ENCODE data around the gene IL23R. TPM values are rescaled to one million over a fixed set of nuclear protein-coding genes. Genes with fewer than 3 reads are reported as not detected.
"Not testable (repeated sequence)": the region's sequence is repeated elsewhere in the genome, so short reads cannot be mapped to it uniquely, and the experiment has no call there.

Gene IL23R
- total RNA-seq, 4 donors from 2014 or later: under 0.01 to 0.22 TPM; not detected in 2

DNA sequence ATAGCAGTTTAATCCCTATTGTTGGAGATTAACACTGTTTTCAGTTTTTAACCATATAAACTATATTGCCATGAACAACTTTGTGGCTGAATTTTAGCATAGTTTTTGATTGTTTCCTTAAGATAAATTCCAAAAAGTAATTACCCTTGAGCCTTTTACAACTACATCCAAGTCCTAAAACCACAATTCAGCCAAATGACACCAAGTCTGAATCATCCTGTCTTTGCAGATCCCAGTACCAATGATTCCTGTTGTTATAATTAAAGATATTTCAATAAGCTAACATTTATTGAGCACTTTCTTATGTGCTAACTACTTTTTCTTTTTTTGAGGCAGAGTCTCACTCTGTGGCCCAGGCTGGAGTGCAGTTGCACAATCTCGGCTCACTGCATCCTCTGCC, 35.6 kb downstream of the IL23R start:
- intact Hi-C loops (cut with DNase I): no loop called here
- no peaks in the 10 kb centered on the region for H3K9me3 ChIP-seq
- H3K36me3 ChIP-seq: no peaks in the 10 kb centered on the region
- no peak for DNase-seq
- no peak for TF ChIP-seq POLR2A (IDR thresholded peaks at IDR 0.05)
- TF ChIP-seq, protein P1, sequence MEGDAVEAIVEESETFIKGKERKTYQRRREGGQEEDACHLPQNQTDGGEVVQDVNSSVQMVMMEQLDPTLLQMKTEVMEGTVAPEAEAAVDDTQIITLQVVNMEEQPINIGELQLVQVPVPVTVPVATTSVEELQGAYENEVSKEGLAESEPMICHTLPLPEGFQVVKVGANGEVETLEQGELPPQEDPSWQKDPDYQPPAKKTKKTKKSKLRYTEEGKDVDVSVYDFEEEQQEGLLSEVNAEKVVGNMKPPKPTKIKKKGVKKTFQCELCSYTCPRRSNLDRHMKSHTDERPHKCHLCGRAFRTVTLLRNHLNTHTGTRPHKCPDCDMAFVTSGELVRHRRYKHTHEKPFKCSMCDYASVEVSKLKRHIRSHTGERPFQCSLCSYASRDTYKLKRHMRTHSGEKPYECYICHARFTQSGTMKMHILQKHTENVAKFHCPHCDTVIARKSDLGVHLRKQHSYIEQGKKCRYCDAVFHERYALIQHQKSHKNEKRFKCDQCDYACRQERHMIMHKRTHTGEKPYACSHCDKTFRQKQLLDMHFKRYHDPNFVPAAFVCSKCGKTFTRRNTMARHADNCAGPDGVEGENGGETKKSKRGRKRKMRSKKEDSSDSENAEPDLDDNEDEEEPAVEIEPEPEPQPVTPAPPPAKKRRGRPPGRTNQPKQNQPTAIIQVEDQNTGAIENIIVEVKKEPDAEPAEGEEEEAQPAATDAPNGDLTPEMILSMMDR (IDR thresholded peaks at IDR 0.05): no peak
- no peak overlapping the region for H3K27ac ChIP-seq
- no peak overlapping the region for H3K4me3 ChIP-seq
- H3K4me1 ChIP-seq: no peaks in the 10 kb centered on the region
- 70 to 82% methylated on average over 1 of the region's 1 CpG for whole genome bisulfite sequencing, 2 donors
- no peaks in the 10 kb centered on the region for H3K27me3 ChIP-seq

DNA sequence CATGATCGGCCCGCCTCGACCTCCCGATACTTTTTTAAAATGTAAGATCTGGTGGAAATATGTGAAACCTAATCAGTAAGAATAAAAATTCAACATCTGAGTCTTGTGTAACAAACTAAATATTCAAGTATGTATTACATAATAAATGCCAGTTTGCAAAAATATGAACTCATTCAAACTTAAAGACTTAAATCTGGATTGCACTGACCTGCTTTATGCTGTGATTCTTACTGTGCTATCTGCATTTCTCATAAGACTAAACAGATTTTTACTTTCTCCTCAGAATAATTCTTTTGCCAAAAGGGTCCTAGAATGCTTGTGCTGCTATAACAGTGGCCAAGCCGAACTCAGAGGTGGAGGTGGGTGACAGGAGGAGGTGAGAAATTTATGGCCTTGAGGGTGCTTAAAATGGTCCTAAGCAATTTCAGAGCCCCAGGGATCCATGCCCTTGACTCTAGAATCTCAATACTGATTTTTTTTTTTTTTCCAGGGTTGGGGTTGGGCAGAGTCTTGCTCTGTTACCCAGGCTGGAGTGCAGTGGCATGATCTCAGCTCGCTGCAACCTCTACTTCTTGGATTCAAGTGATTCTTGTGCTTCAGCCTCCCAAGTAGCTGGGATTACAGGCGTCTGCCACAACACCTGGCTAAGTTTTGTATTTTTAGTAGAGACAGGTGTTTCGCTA, 38.2 kb downstream of the IL23R start:
- 67 to 70% methylated on average over 7 to 8 of the region's 8 CpGs for WGBS, 2 donors

DNA sequence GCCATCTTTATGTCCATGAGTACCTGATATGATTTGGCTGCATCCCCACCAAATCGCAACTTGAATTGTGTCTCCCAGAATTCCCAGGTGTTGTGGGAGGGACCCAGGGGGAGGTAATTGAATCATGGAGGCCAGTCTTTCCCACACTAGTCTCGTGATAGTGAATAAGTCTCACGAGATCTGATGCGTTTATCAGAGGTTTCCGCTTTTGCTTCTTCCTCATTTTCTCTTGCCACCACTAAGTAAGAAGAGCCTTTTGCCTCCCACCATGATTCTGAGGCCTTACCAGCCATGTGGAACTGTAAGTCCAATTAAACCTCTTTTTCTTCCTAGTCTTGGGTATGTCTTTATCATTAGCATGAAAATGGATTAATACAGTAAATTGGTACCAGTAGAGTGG, 41.1 kb downstream of the IL23R start:
- 84 to 97% methylated on average over 3 to 5 of the region's 5 CpGs for WGBS, 2 donors
- H3K27me3 ChIP-seq; H3K36me3 ChIP-seq; intact Hi-C loops (cut with DNase I); H3K4me3 ChIP-seq; H3K4me1 ChIP-seq; H3K9me3 ChIP-seq; H3K27ac ChIP-seq; DNase-seq: not testable (repeated sequence)

More for the DNA sequence above, 38.2 kb downstream of the IL23R start:
- H3K9me3 ChIP-seq: no peaks in the 10 kb centered on the region
- H3K4me3 ChIP-seq: no peak overlapping the region
- H3K27me3 ChIP-seq: no peaks in the 10 kb centered on the region
- H3K4me1 ChIP-seq: no peaks in the 10 kb centered on the region
- DNase-seq: no peak
- H3K27ac ChIP-seq: no peak overlapping the region
- H3K36me3 ChIP-seq: no peaks in the 10 kb centered on the region
- intact Hi-C loops (cut with DNase I): no loop called here
- TF ChIP-seq POLR2A (IDR thresholded peaks at IDR 0.05): no peak
- TF ChIP-seq, protein P1 (IDR thresholded peaks at IDR 0.05): no peak

DNA sequence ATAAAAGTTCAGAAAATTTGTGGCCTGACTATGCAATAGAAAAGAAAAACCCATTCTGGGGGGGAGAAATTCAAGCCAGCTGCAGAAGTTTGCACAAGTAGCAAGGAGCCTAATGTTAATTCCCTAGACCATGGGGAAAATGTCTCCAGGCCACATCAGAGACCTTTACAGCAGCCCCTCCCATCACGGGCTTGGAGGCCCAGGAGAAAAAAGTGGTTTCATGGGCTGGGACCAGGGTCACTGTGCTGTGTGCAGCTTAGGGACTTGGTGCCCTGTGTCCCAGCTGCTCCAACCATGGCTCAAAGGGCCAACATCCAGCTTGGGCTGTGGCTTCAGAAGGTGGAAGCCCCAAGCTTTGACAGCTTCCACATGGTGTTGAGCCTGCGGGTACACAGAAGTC, 42.0 kb downstream of the IL23R start:
- no peak for DNase-seq
- TF ChIP-seq, protein P1 (IDR thresholded peaks at IDR 0.05): no peak
- no peak for TF ChIP-seq POLR2A (IDR thresholded peaks at IDR 0.05)
- H3K27ac ChIP-seq: no peak overlapping the region
- H3K4me3 ChIP-seq: no peak overlapping the region
- peaks cover 0 to 13% (median 0%) of the 10 kb centered on the region in 3 donors for H3K4me1 ChIP-seq
- 67 to 95% methylated on average over 1 to 2 of the region's 2 CpGs for WGBS, 2 donors
- intact Hi-C loops (cut with DNase I): no loop called here
- no peaks in the 10 kb centered on the region for H3K9me3 ChIP-seq
- H3K36me3 ChIP-seq: no peaks in the 10 kb centered on the region
- no peaks in the 10 kb centered on the region for H3K27me3 ChIP-seq

DNA sequence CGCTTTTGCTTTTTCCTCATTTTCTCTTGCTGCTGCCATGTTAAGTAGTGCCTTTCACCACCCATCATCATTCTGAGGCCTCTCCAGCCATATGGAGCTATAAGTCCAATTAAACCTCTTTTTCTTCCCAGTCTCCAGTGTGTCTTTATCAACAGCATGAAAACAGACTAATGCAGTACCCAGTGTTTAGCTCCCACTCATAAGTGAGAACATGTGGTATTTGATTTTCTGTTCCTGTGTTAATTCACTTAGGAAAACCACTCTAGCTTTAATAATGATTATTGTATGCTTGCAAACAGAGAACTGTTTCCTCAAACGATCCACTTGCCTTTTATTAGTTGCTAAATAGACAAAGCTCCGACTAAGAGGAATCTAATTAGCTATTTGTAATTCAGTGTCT, 43.3 kb downstream of the IL23R start:
- Histone ChIP-seq H3K27ac (no peak overlapping the region), H3K4me1 (peaks cover 0 to 15% (median 0%) of the 10 kb centered on the region in 3 donors), H3K27me3 (no peaks in the 10 kb centered on the region), H3K4me3 (no peak overlapping the region), H3K36me3 (no peaks in the 10 kb centered on the region), H3K9me3 (no peaks in the 10 kb centered on the region)
- no peak for TF ChIP-seq POLR2A (IDR thresholded peaks at IDR 0.05)
- TF ChIP-seq, protein P1 (IDR thresholded peaks at IDR 0.05): no peak
- DNase-seq: no peak
- 88% methylated on average over 3 of the region's 3 CpGs for WGBS, 2 donors
- intact Hi-C loops (cut with DNase I): no loop called here
